Endodermal cell (in vitro differentiated cells): ENCODE measurements around the gene FOXG1. TPM values are rescaled to one million over a fixed set of nuclear protein-coding genes. Genes with fewer than 3 reads are reported as not detected.

Source experiments
- DNase-seq: peaks from one replicate; pipeline ENCODE4 v3.0.0-alpha.2; 2017
- H3K27ac ChIP-seq: 2 replicates; pipeline ENCODE4 v1.5.1; 2013; ENCODE audit warnings: mild to moderate bottlenecking, low read depth, low read length, moderate library complexity
- H3K27me3 ChIP-seq: 2 replicates; pipeline ENCODE4 v1.6.1; 2013; ENCODE audit warnings: mild to moderate bottlenecking, low read length, moderate library complexity; ENCODE audit not compliant: insufficient read depth, control insufficient read depth, poor library complexity, severe bottlenecking
- H3K36me3 ChIP-seq: 2 replicates; pipeline ENCODE4 v1.7.0; 2013; ENCODE audit warnings: mild to moderate bottlenecking, low read length, moderate library complexity; ENCODE audit not compliant: control insufficient read depth, insufficient read depth
- H3K4me1 ChIP-seq: one replicate; pipeline ENCODE4 v1.7.0; 2013; ENCODE audit warnings: low read length; ENCODE audit not compliant: control insufficient read depth, insufficient read depth
- H3K4me3 ChIP-seq: 2 replicates; pipeline ENCODE4 v1.5.1; 2013; ENCODE audit warnings: mild to moderate bottlenecking, low read length, moderate library complexity
- H3K9ac ChIP-seq: 2 replicates; pipeline ENCODE4 v1.6.1; 2013; ENCODE audit warnings: mild to moderate bottlenecking, low read length, moderate library complexity; ENCODE audit not compliant: poor library complexity, severe bottlenecking; ENCODE audit errors: extremely low read depth
- H3K9me3 ChIP-seq: 2 replicates; pipeline ENCODE4 v1.6.1; 2013; ENCODE audit warnings: mild to moderate bottlenecking, low read length, moderate library complexity; ENCODE audit not compliant: control insufficient read depth
- H3K27ac Mint-ChIP-seq: 2 replicates; pipeline ENCODE4 v1.8.0; 2020; ENCODE audit warnings: mixed read lengths
- H3K27me3 Mint-ChIP-seq: 2 replicates; pipeline ENCODE4 v1.8.0; 2021; ENCODE audit warnings: mild to moderate bottlenecking, mixed read lengths; ENCODE audit not compliant: insufficient read depth
- H3K36me3 Mint-ChIP-seq: 2 replicates; pipeline ENCODE4 v1.8.0; 2020; ENCODE audit warnings: low read depth, mixed read lengths
- H3K4me1 Mint-ChIP-seq: 2 replicates; pipeline ENCODE4 v1.8.0; 2020; ENCODE audit warnings: mixed read lengths
- H3K4me3 Mint-ChIP-seq: 2 replicates; pipeline ENCODE4 v1.8.0; 2020; ENCODE audit warnings: mild to moderate bottlenecking, moderate library complexity, mixed read lengths
- H3K9me3 Mint-ChIP-seq: 2 replicates; pipeline ENCODE4 v1.8.0; 2020; ENCODE audit warnings: mild to moderate bottlenecking, mixed read lengths
- CTCF ChIP-seq: fragments of 200-600 bp; sonication (generic); conservative IDR thresholded peaks from 2 replicates; pipeline ENCODE4 v1.5.0; 2021; ENCODE audit warnings: antibody characterized with exemption, mild to moderate bottlenecking
- WGBS, 2 experiments: methylation state at CpG; one replicate each; pipeline versions ENCODE4 v1.1.5 to v1.1.7; 2013; ENCODE audit warnings: missing lambda C conversion rate in 2 of 2, mixed read lengths in 1 of 2; ENCODE audit not compliant: insufficient coverage in 1 of 2, insufficient read length in 1 of 2; 5-methylcytosine and 5-hydroxymethylcytosine counted together
- total RNA-seq, 2 donors: library from RNA; stranded (reverse); fragmentation: NEBNext Ultra II Directional in 1 of 2; extraction: Animal tissue kit (Norgen Biotek cat#: 25700) in 1 of 2; gene quantifications; 2 replicates in 1 of 2; 3 replicates in 1 of 2; pipeline ENCODE4 v1.2.1, GENCODE V29; 2021

Gene FOXG1
- total RNA-seq, 2 donors from 2014 or later, result 0.04 to 0.07 TPM

DNA sequence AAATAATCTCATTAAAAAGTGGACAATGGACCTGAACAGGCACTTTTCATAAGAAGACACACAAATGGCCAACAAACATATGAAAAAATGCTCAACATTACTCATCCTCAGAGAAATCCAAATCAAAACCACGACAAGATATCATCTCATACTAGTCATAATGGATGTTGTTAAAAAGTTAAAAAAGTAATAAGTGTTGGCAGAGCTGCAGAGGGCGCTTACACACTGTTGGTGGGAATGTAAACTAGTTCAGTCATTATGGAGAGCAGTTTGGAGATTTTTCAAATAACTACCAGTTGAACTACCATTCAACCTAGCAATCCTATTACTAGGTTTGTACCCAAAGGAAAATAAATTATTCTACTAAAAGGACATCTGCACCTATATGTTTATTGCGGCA, 47.2 kb downstream of the FOXG1 start:
- no peaks in the 10 kb centered on the region for H3K36me3 Mint-ChIP-seq
- no peaks in the 10 kb centered on the region for H3K27me3 Mint-ChIP-seq
- no peaks in the 10 kb centered on the region for H3K4me1 Mint-ChIP-seq
- no peaks in the 10 kb centered on the region for H3K36me3 ChIP-seq
- no peaks in the 10 kb centered on the region for H3K9me3 Mint-ChIP-seq
- no peak overlapping the region for H3K9ac ChIP-seq
- H3K4me1 ChIP-seq, result no peaks in the 10 kb centered on the region
- no peak overlapping the region for H3K27ac ChIP-seq
- no peak overlapping the region for H3K27ac Mint-ChIP-seq
- no peak overlapping the region for H3K4me3 ChIP-seq
- 80 to 90% methylated on average over 2 of the region's 3 CpGs for WGBS, 2 experiments
- no peak overlapping the region for H3K4me3 Mint-ChIP-seq
- DNase-seq, result no peak
- TF ChIP-seq CTCF, result no peak
- no peaks in the 10 kb centered on the region for H3K27me3 ChIP-seq
- no peaks in the 10 kb centered on the region for H3K9me3 ChIP-seq
